DMS153 treated with DMSO at 0.1 percent for 48 hours (cell line): ENCODE data around the gene RANBP17.

Experiments
- DNase-seq: peaks from one replicate; lab custom pipeline; 2025; ENCODE audit not compliant: unreplicated experiment; lab: John Stamatoyannopoulos, UW

The RANBP17 gene

GRCh38 chr5:171344936-171345608, 483.3 kb downstream of the RANBP17 start:
- no peak for DNase-seq
